H54 (cell line): Measurements from ENCODE around the gene PCDH10.

Experiments used
- DNase-seq: peaks from one replicate; pipeline ENCODE4 v3.0.0; 2011; ENCODE audit warnings: low spot score, mixed read lengths; ENCODE audit not compliant: insufficient read length
- FAIRE-seq: peaks from 3 replicates; lab custom pipeline; 2011; peaks lifted over from hg19 to GRCh38; lab: Jason Lieb, UNC
- POLR2A ChIP-seq: IDR thresholded peaks from 2 replicates; pipeline ENCODE4 v1.6.1; 2011; ENCODE audit warnings: low read depth, mild to moderate bottlenecking, low read length

PCDH10 gene

DNA sequence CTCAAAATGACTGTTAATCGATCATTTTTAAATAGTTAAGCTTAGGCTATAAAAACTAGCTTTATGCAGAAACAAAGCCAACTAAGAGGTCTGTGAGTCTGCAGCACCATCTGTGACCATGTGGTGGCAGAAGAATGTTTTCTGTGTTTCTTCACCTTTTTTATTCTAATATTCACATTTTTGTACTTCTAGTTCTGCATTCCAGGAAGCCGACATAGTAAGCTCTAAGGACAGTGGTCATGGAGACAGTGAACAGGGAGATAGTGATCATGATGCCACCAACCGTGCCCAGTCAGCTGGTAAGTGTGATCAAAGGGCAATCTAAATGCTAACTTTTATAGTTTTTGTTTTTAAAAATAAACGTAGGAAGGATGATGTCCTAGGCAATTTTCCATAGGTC is 5.6 kb downstream of the PCDH10 start:
- TF ChIP-seq POLR2A, result no peak
- no peak for DNase-seq
- FAIRE-seq, result no peak

GRCh38 chr4:133156096-133156495 is 7.0 kb downstream of the PCDH10 start:
- peak; percentile 58 for TF ChIP-seq POLR2A
- DNase-seq (no peak), FAIRE-seq (peak; percentile 6)

GRCh38 chr4:133156556-133156955 is 7.5 kb downstream of the PCDH10 start:
- TF ChIP-seq POLR2A, result no peak
- DNase-seq (no peak), FAIRE-seq (no peak)

DNA sequence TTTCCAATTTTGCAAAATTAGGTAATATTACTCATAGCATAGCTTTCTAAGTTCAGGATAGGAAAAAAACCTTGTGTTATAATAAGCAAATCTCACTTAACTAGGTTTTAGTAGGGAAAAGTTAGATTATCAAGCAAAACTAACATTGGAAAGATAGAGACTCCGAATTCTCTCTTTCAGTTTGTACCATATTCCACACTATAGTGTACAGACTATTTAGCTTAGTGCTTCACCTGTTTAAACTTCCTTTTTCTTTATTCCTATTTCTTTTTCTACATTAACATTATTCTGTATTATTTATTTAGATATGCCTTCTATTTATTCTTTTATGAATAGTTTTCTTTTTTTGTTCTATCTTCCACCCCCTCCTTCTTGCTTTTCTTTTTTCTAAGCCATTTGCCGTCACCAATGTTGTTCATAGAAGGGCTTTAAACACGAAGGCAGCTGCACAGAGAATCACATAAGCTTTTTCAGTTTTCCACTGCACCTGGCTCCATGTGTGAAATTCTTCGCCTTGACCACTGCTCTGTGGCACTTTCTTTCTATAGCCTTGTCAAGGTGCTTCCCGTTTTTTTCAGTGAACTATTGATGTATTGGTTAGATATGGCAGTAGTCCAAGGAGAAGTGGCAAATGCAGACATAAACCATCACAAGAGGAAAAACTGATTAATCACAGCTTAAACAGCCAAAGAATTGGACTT is 8.5 kb downstream of the PCDH10 start:
- TF ChIP-seq POLR2A, result no peak
- DNase-seq, result no peak
- no peak for FAIRE-seq

DNA sequence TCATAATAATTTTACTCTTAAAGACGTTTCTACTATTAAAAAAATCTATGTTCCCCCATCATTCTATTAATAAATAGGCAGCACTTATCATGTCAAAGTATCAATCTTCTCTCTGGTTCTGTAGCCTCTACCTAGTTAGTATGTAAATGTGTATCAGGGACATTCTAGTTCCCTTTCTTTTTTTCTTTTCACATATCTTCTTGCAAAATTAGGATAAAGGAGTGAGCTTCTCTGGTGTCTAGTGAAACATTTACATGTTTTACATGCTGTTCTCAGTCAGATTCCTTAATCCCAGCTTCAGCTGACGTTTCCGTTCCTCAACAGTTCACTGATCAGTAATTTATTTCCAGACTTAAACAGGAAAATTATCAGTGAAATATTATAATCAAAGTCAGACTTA is 11.8 kb downstream of the PCDH10 start:
- TF ChIP-seq POLR2A, result no peak
- no peak for DNase-seq
- FAIRE-seq, result no peak

DNA sequence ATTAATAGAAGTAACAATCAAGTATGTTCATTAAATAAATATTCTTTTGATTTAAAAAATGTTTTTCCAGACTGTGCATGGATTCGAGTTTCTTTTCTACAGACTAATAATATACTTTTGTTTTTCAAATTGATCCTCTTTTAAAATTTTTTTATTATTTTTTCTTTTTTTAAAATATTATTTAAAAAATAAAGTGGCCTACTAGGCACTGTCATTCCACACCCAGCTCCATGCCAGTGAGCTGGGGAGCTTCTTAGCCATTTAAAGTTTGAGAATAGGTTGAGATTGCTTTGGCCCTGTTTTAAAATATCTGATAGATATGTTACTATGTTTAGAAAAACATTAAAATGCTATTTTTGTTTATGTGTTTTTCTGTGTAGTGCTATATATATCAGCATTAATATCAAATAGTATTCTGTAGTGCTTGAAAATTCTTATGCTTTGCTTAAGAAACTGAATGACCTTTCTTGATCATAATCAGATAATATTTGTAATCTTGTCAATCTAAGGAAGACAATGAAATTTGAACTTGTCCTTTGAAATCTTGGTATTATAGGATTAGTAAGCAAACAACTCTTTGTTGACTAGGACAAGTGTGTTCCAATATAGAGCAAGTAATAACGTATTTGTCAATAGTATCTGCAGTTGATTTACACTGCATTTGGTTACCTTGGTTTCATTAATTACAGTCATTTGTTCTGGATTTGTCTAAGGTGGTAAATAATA is 12.6 kb downstream of the PCDH10 start:
- no peak for TF ChIP-seq POLR2A
- DNase-seq (no peak), FAIRE-seq (no peak)

GRCh38 chr4:133162941-133163340 is 13.8 kb downstream of the PCDH10 start:
- FAIRE-seq (no peak), DNase-seq (no peak)
- TF ChIP-seq POLR2A, result no peak

GRCh38 chr4:133178956-133179355 is 29.9 kb downstream of the PCDH10 start:
- DNase-seq, result no peak
- TF ChIP-seq POLR2A, result no peak
- FAIRE-seq, result no peak

GRCh38 chr4:133186210-133186609 is 37.1 kb downstream of the PCDH10 start:
- DNase-seq, result no peak
- FAIRE-seq, result no peak
- TF ChIP-seq POLR2A, result no peak

- FAIRE-seq (peak; percentile 82), DNase-seq (no peak)
- no peak for TF ChIP-seq POLR2A
Measured at GRCh38 chr4:133186845-133187244, 37.8 kb downstream of the PCDH10 start.

DNA sequence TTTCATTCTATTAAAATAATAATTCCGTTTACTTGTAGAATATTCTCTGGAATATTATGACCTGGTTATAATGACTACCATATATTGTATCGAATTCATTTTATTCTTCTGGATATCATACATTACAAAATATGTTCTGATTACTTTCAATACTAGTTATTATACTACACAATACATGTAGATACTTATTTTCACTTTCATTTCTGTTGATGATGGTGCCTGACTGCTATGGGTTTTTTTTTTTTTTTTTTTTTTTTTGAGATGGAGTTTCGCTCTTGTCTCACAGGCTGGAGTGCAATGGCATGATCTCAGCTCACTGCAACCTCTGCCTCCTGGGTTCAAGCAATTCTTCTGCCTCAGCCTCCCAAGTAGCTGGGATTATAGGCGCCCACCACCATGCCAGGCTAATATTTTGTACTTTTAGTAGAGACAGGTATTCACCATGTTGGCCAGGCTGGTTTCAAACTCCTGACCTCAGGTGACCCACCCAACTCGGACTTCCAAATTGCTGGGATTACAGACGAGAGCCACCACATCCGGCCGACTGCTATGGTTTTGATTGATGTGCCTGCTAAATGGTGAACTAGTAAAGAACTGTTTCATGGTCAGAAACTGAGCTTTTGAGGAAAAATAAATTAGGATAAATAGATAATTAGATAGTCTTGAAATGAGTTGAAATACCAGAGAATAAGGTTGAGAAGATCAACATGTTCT is 39.5 kb downstream of the PCDH10 start:
- no peak for TF ChIP-seq POLR2A
- no peak for FAIRE-seq
- DNase-seq, result no peak

DNA sequence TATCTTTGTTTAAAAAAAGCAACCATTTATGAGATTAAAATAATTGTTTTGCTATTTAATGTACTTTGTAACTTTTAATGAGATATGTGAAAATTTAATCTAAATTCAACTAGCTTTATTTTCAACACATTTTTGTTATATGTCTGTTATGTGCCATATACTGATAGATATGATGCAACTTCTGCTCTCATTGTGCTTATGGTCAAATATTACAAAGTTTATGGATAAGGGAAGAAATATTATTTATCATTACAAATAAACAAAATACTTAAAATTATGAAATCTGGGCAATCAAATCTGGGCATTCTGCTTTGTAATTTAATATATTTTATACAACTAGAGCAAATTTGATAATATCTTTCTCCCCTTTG is 40.0 kb downstream of the PCDH10 start:
- no peak for TF ChIP-seq POLR2A
- FAIRE-seq, result no peak
- DNase-seq, result no peak

DNA sequence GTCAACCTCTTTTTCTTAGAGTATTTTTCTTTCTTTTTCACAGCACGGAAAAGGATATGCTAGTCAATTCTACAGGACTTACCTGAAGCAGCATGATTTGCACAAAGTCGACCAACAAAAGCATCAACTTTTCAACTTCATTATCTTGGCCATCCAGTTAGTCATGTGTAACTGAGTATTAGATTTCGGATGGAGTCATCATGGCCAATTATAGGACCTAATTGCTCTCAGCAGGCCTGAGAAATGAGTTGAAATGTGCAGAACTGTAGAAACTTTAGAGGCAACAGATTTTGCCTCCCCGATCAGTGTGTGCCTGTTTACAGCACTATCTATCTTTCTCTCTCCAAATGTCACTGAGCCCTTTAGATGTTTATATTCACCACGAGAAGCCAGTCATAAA is 41.0 kb downstream of the PCDH10 start:
- TF ChIP-seq POLR2A, result no peak
- FAIRE-seq, result no peak
- DNase-seq, result no peak

- FAIRE-seq, result no peak
- DNase-seq, result no peak
- no peak for TF ChIP-seq POLR2A
Measured at GRCh38 chr4:133208694-133209285, 59.7 kb downstream of the PCDH10 start.
